Peyer's patch (tissue), 4 donors: ENCODE results near the gene FBXL19.

Experiments used
- POLR2A ChIP-seq, 2 donors: fragments of 450-650 bp; IDR thresholded peaks; one replicate each; pipeline ENCODE4 v1.5.1; 2017; ENCODE audit warnings: antibody characterized with exemption in 2 of 2, mild to moderate bottlenecking in 2 of 2, moderate library complexity in 2 of 2
- TF ChIP-seq, protein P1 (sequence below), 6 experiments: fragments of 450-650 bp in 4 of 6; fragments of 200-600 bp in 2 of 6; sonication (generic) in 1 of 6; IDR thresholded peaks; one replicate each; pipeline ENCODE4 v1.5.1; 2017 to 2019; ENCODE audit warnings: antibody characterized with exemption in 6 of 6, mild to moderate bottlenecking in 3 of 6, moderate library complexity in 1 of 6

DNA sequence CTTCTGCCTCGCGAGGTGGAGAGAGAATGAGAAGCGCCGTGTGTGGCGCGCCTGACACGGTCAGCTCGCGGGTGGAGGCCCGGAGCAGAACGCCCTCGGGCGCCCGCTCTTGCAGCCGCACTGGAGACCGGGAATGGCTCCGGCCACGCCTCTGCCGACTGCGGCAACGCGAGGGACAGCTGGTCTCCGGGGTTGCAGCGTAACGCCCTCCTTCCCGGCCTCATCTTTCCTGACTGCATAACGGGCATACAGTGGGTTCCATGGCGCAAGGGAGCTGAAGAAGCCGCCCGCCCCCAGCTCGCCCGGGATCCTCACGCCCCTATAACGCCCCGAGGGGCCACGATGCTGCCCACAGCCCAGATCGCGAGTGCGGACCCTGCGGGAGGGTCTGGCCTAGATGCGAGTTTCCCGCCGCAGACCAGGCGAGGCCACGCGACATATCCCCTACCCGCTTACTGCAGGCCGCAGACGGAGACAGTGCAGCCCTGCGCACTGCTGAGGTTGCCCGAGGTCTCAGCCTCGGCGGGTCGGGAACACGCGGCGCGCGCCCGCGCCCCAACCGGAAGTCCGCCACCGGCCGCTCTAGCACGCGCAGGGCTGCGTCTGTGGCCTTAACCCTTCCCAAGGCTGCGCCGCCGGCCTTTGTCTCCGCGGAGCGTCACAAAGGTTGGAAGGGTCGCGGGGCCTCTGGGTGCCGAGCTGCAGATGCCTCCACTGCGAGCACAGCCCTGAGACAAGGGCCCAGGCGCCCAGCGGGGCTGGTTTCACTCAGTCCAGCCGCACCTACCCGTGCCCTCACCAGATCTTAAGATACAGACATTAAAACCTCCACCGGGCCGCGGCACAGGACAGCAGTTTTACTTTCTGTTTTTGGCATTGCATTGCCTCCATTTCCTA, 48.3 kb upstream of the FBXL19 start:
- TF ChIP-seq, protein P1, sequence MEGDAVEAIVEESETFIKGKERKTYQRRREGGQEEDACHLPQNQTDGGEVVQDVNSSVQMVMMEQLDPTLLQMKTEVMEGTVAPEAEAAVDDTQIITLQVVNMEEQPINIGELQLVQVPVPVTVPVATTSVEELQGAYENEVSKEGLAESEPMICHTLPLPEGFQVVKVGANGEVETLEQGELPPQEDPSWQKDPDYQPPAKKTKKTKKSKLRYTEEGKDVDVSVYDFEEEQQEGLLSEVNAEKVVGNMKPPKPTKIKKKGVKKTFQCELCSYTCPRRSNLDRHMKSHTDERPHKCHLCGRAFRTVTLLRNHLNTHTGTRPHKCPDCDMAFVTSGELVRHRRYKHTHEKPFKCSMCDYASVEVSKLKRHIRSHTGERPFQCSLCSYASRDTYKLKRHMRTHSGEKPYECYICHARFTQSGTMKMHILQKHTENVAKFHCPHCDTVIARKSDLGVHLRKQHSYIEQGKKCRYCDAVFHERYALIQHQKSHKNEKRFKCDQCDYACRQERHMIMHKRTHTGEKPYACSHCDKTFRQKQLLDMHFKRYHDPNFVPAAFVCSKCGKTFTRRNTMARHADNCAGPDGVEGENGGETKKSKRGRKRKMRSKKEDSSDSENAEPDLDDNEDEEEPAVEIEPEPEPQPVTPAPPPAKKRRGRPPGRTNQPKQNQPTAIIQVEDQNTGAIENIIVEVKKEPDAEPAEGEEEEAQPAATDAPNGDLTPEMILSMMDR (IDR thresholded peaks at IDR 0.05) = peak in 2 of 6 experiments; percentile 1 to 15
- TF ChIP-seq POLR2A (IDR thresholded peaks at IDR 0.05) = peak; percentile 81 to 86
